A172 (cell line): ENCODE data around the gene RAP1GAP. TPM values are rescaled to one million over a fixed set of nuclear protein-coding genes. Genes with fewer than 3 reads are reported as not detected.

Experiments
- DNase-seq: peaks from one replicate; pipeline ENCODE4 v3.0.0-alpha.2; 2015; ENCODE audit warnings: low spot score
- total RNA-seq: library from RNA; depleted of rRNA; stranded (reverse); fragments of >200 nt; shearing (Covaris generic); gene quantifications from 2 replicates; pipeline ENCODE4 v1.2.3, GENCODE V29; 2014

RAP1GAP gene
- total RNA-seq, 1 experiment from 2014 or later: 1.1 TPM

- DNase-seq: no peak
Observed at GRCh38 chr1:21662426-21663247, 6.5 kb downstream of the RAP1GAP start.

GRCh38 chr1:21661886-21662285 is 7.3 kb downstream of the RAP1GAP start:
- DNase-seq: no peak

- DNase-seq: no peak
Observed at GRCh38 chr1:21659924-21660326, 9.2 kb downstream of the RAP1GAP start.

- peak; percentile 46 for DNase-seq
Observed at GRCh38 chr1:21659099-21659923, 9.8 kb downstream of the RAP1GAP start.

GRCh38 chr1:21657456-21658190 is 11.5 kb downstream of the RAP1GAP start:
- no peak for DNase-seq

- DNase-seq: peak; percentile 36
Observed at GRCh38 chr1:21655748-21656147, 13.4 kb downstream of the RAP1GAP start.

- no peak for DNase-seq
Observed at GRCh38 chr1:21655259-21655658, 13.9 kb downstream of the RAP1GAP start.

GRCh38 chr1:21654209-21654608 is 14.9 kb downstream of the RAP1GAP start:
- DNase-seq: no peak

- DNase-seq: no peak
Observed at GRCh38 chr1:21653744-21654100, 15.4 kb downstream of the RAP1GAP start.

GRCh38 chr1:21652937-21653743 is 16.0 kb downstream of the RAP1GAP start:
- DNase-seq: no peak

- no peak for DNase-seq
Observed at GRCh38 chr1:21652101-21652936, 16.8 kb downstream of the RAP1GAP start.

- DNase-seq: no peak
Observed at GRCh38 chr1:21651214-21652042, 17.7 kb downstream of the RAP1GAP start.

- DNase-seq: no peak
Observed at GRCh38 chr1:21650400-21650799, 18.8 kb downstream of the RAP1GAP start.

GRCh38 chr1:21649315-21649714 is 19.8 kb downstream of the RAP1GAP start:
- DNase-seq: no peak

GRCh38 chr1:21648791-21649190 is 20.4 kb downstream of the RAP1GAP start:
- DNase-seq: no peak

GRCh38 chr1:21648352-21648730 is 20.8 kb downstream of the RAP1GAP start:
- DNase-seq: no peak

- DNase-seq: peak; percentile 66
Observed at GRCh38 chr1:21647431-21648351, 21.5 kb downstream of the RAP1GAP start.

- DNase-seq: no peak
Observed at GRCh38 chr1:21645550-21645949, 23.6 kb downstream of the RAP1GAP start.

GRCh38 chr1:21644906-21645305 is 24.3 kb downstream of the RAP1GAP start:
- DNase-seq: no peak
